ENCODE data around the gene SUGCT. TPM values are rescaled to one million over a fixed set of nuclear protein-coding genes. Genes with fewer than 3 reads are reported as not detected.

SUGCT gene
- total RNA-seq, 1 experiment from 2014 or later = 4.6 TPM

- POLR2A ChIA-PET = no interaction called here
- ATAC-seq (no peak), DNase-seq (ENCODE audit: low spot score) (no peak)
- Mint-ChIP-seq H3K4me1 (peaks cover 11% of the 10 kb centered on the region), H3K27ac (no peak overlapping the region), H3K4me3 (no peak overlapping the region), H3K9me3 (no peaks in the 10 kb centered on the region), H3K27me3 (ENCODE audit: low read depth) (no peaks in the 10 kb centered on the region), H3K36me3 (no peaks in the 10 kb centered on the region)
- CTCF ChIA-PET = no interaction called here
- TF ChIP-seq EMX1 (CRISPR knock-in tag; IDR thresholded peaks at IDR 0.05) (no peak), MYBL2 (CRISPR knock-in tag; IDR thresholded peaks at IDR 0.05) (no peak), ELF4 (CRISPR knock-in tag; IDR thresholded peaks at IDR 0.05; ENCODE audit: low read depth) (no peak), GABPB1 (CRISPR knock-in tag; IDR thresholded peaks at IDR 0.05) (no peak), ZNF281 (CRISPR knock-in tag; IDR thresholded peaks at IDR 0.05) (no peak), TCF7 (CRISPR knock-in tag; IDR thresholded peaks at IDR 0.05; ENCODE audit: low read depth) (no peak), ZNF232 (CRISPR knock-in tag; IDR thresholded peaks at IDR 0.05) (no peak), CBFB (CRISPR knock-in tag; IDR thresholded peaks at IDR 0.05; ENCODE audit: low read depth) (no peak), GRHL2 (CRISPR knock-in tag; IDR thresholded peaks at IDR 0.05; ENCODE audit: insufficient replicate concordance, severe bottlenecking) (no peak), GTF2I (CRISPR knock-in tag; conservative IDR thresholded peaks at IDR 0.05) (no peak), ZNF425 (CRISPR knock-in tag; conservative IDR thresholded peaks at IDR 0.05) (no peak), PREB (CRISPR knock-in tag; IDR thresholded peaks at IDR 0.05; ENCODE audit: borderline replicate concordance) (no peak), PRDM15 (CRISPR knock-in tag; IDR thresholded peaks at IDR 0.05) (no peak), STAT6 (CRISPR knock-in tag; conservative IDR thresholded peaks at IDR 0.05; ENCODE audit: low read depth) (no peak), NR2C2 (CRISPR knock-in tag; IDR thresholded peaks at IDR 0.05) (no peak), ERG (CRISPR knock-in tag; IDR thresholded peaks at IDR 0.05) (no peak)
These were observed 508.9 kb downstream of the SUGCT start for GRCh38 chr7:40643664-40644063.
